Fibroblast of skin of abdomen (primary cell): Measurements from ENCODE around the gene PLCG2.
"Not testable (repeated sequence)": the region's sequence is repeated elsewhere in the genome, so short reads cannot be mapped to it uniquely, and the experiment has no call there.

Experiments used
- DNase-seq: peaks from one replicate; pipeline ENCODE4 v3.0.0-alpha.2; 2013

PLCG2 gene

GRCh38 chr16:81850197-81850944, 71.3 kb downstream of the PLCG2 start:
- no peak for DNase-seq

- no peak for DNase-seq
Observed at GRCh38 chr16:81852347-81852746, 73.3 kb downstream of the PLCG2 start.

- no peak for DNase-seq
Observed at GRCh38 chr16:81855552-81856153, 76.6 kb downstream of the PLCG2 start.

- no peak for DNase-seq
Observed at GRCh38 chr16:81860287-81861266, 81.5 kb downstream of the PLCG2 start.

GRCh38 chr16:81861503-81861902, 82.4 kb downstream of the PLCG2 start:
- no peak for DNase-seq

- DNase-seq = no peak
Observed at GRCh38 chr16:81861915-81862314, 82.8 kb downstream of the PLCG2 start.

- no peak for DNase-seq
Observed at GRCh38 chr16:81863630-81864352, 84.7 kb downstream of the PLCG2 start.

- no peak for DNase-seq
Observed at GRCh38 chr16:81864646-81865382, 85.7 kb downstream of the PLCG2 start.

GRCh38 chr16:81866820-81867440, 87.8 kb downstream of the PLCG2 start:
- DNase-seq = no peak

GRCh38 chr16:81868057-81868748, 89.1 kb downstream of the PLCG2 start:
- no peak for DNase-seq

- no peak for DNase-seq
Observed at GRCh38 chr16:81869326-81869725, 90.2 kb downstream of the PLCG2 start.

- DNase-seq = no peak
Observed at GRCh38 chr16:81873206-81873605, 94.1 kb downstream of the PLCG2 start.

- DNase-seq = peak; percentile 30
Observed at GRCh38 chr16:81873843-81874752, 95.0 kb downstream of the PLCG2 start.

GRCh38 chr16:81875461-81875860, 96.4 kb downstream of the PLCG2 start:
- DNase-seq = no peak

- DNase-seq = no peak
Observed at GRCh38 chr16:81876273-81876900, 97.3 kb downstream of the PLCG2 start.

GRCh38 chr16:81877490-81877889, 98.4 kb downstream of the PLCG2 start:
- not testable (repeated sequence) for DNase-seq

- no peak for DNase-seq
Observed at GRCh38 chr16:81878529-81878928, 99.4 kb downstream of the PLCG2 start.

GRCh38 chr16:81879625-81880024, 100.5 kb downstream of the PLCG2 start:
- DNase-seq = no peak

- no peak for DNase-seq
Observed at GRCh38 chr16:81880816-81881215, 101.7 kb downstream of the PLCG2 start.
